ENCODE results near the gene FAM43B.

FAM43B gene

GRCh38 chr1:20555025-20555757 lies 2.8 kb downstream of the FAM43B start:
- H3K18ac ChIP-seq (ENCODE audit: low read length): no peak overlapping the region
- H3K36me3 ChIP-seq (ENCODE audit: control insufficient read depth in 1 of 2, insufficient read depth in 2 of 2, low read length in 2 of 2): no peaks in the 10 kb centered on the region
- no CpG with 5 or more reads among the region's 7 CpGs for WGBS (ENCODE audit: extremely low coverage, insufficient coverage, insufficient read length)
- no peak overlapping the region for H2AK5ac ChIP-seq (ENCODE audit: low read length)
- H2BK5ac ChIP-seq (ENCODE audit: low read depth, low read length, poor library complexity): no peak overlapping the region
- H3K4me3 ChIP-seq (ENCODE audit: low read depth, low read length): no peak overlapping the region
- no peak overlapping the region for H4K12ac ChIP-seq (ENCODE audit: low read depth, low read length)
- no peaks in the 10 kb centered on the region for H3K79me1 ChIP-seq (ENCODE audit: low read length)
- H3K9me3 ChIP-seq (ENCODE audit: insufficient read depth, low read depth, low read length): peaks cover 2% of the 10 kb centered on the region
- peaks cover 51% of the 10 kb centered on the region for H3K27me3 ChIP-seq (ENCODE audit: insufficient read depth, low read length)
- no peak overlapping the region for H2BK120ac ChIP-seq (ENCODE audit: insufficient read depth, low read length, poor library complexity)
- H3K9ac ChIP-seq (ENCODE audit: low read length): no peak overlapping the region
- no peak overlapping the region for H4K91ac ChIP-seq (ENCODE audit: low read depth, low read length)
- H3K27ac ChIP-seq (ENCODE audit: low read depth, low read length): no peak overlapping the region
- no peak for DNase-seq
- no peaks in the 10 kb centered on the region for H3K79me2 ChIP-seq (ENCODE audit: control insufficient read depth, insufficient read depth, low read length, poor library complexity)
- no peak overlapping the region for H3K4me2 ChIP-seq (ENCODE audit: low read length)
- no peak overlapping the region for H3K23ac ChIP-seq (ENCODE audit: low read length)
- H4K8ac ChIP-seq (ENCODE audit: low read depth, low read length): no peak overlapping the region
- no peak overlapping the region for H3K4ac ChIP-seq (ENCODE audit: low read depth, low read length)
- peaks cover 10 to 11% of the 10 kb centered on the region in 2 experiments for H3K4me1 ChIP-seq (ENCODE audit: control insufficient read depth in 1 of 2, insufficient read depth in 2 of 2, low read length in 2 of 2)
- no peak overlapping the region for H2BK12ac ChIP-seq (ENCODE audit: low read length)
- no peak overlapping the region for H2AFZ ChIP-seq (ENCODE audit: insufficient read depth, low read length, poor library complexity)
- no peak overlapping the region for H3K14ac ChIP-seq (ENCODE audit: low read length)

GRCh38 chr1:20555758-20556120 lies 3.4 kb downstream of the FAM43B start:
- H4K8ac ChIP-seq (ENCODE audit: low read depth, low read length): no peak overlapping the region
- no peak overlapping the region for H3K27ac ChIP-seq (ENCODE audit: low read depth, low read length)
- H3K4me1 ChIP-seq (ENCODE audit: control insufficient read depth in 1 of 2, insufficient read depth in 2 of 2, low read length in 2 of 2): peaks cover 10 to 11% of the 10 kb centered on the region in 2 experiments
- no peak overlapping the region for H3K9ac ChIP-seq (ENCODE audit: low read length)
- H3K23ac ChIP-seq (ENCODE audit: low read length): no peak overlapping the region
- no peak overlapping the region for H3K4ac ChIP-seq (ENCODE audit: low read depth, low read length)
- no peak overlapping the region for H2AK5ac ChIP-seq (ENCODE audit: low read length)
- H3K79me2 ChIP-seq (ENCODE audit: control insufficient read depth, insufficient read depth, low read length, poor library complexity): no peaks in the 10 kb centered on the region
- peaks cover 2% of the 10 kb centered on the region for H3K9me3 ChIP-seq (ENCODE audit: insufficient read depth, low read depth, low read length)
- no peak for DNase-seq
- no peak overlapping the region for H3K4me2 ChIP-seq (ENCODE audit: low read length)
- no peaks in the 10 kb centered on the region for H3K36me3 ChIP-seq (ENCODE audit: control insufficient read depth in 1 of 2, insufficient read depth in 2 of 2, low read length in 2 of 2)
- no peak overlapping the region for H2BK12ac ChIP-seq (ENCODE audit: low read length)
- H2BK120ac ChIP-seq (ENCODE audit: insufficient read depth, low read length, poor library complexity): no peak overlapping the region
- no peak overlapping the region for H4K91ac ChIP-seq (ENCODE audit: low read depth, low read length)
- H3K18ac ChIP-seq (ENCODE audit: low read length): no peak overlapping the region
- H2AFZ ChIP-seq (ENCODE audit: insufficient read depth, low read length, poor library complexity): no peak overlapping the region
- H3K14ac ChIP-seq (ENCODE audit: low read length): no peak overlapping the region
- peaks cover 51% of the 10 kb centered on the region for H3K27me3 ChIP-seq (ENCODE audit: insufficient read depth, low read length)
- no peak overlapping the region for H4K12ac ChIP-seq (ENCODE audit: low read depth, low read length)
- no peak overlapping the region for H2BK5ac ChIP-seq (ENCODE audit: low read depth, low read length, poor library complexity)
- no peak overlapping the region for H3K4me3 ChIP-seq (ENCODE audit: low read depth, low read length)
- no peaks in the 10 kb centered on the region for H3K79me1 ChIP-seq (ENCODE audit: low read length)
- WGBS (ENCODE audit: extremely low coverage, insufficient coverage, insufficient read length): no CpG with 5 or more reads among the region's 4 CpGs

- Histone ChIP-seq H3K27ac (ENCODE audit: low read depth, low read length) (no peak overlapping the region), H3K79me2 (ENCODE audit: control insufficient read depth, insufficient read depth, low read length, poor library complexity) (no peaks in the 10 kb centered on the region), H2BK120ac (ENCODE audit: insufficient read depth, low read length, poor library complexity) (no peak overlapping the region), H3K4me1 (ENCODE audit: control insufficient read depth in 1 of 2, insufficient read depth in 2 of 2, low read length in 2 of 2) (peaks cover 4 to 5% of the 10 kb centered on the region in 2 experiments), H3K23ac (ENCODE audit: low read length) (no peak overlapping the region), H3K4ac (ENCODE audit: low read depth, low read length) (no peak overlapping the region), H3K18ac (ENCODE audit: low read length) (no peak overlapping the region), H3K9me3 (ENCODE audit: insufficient read depth, low read depth, low read length) (no peaks in the 10 kb centered on the region), H3K14ac (ENCODE audit: low read length) (no peak overlapping the region), H3K4me2 (ENCODE audit: low read length) (no peak overlapping the region), H4K91ac (ENCODE audit: low read depth, low read length) (no peak overlapping the region), H4K8ac (ENCODE audit: low read depth, low read length) (no peak overlapping the region), H4K12ac (ENCODE audit: low read depth, low read length) (no peak overlapping the region), H2AFZ (ENCODE audit: insufficient read depth, low read length, poor library complexity) (no peak overlapping the region), H2AK5ac (ENCODE audit: low read length) (no peak overlapping the region), H3K27me3 (ENCODE audit: insufficient read depth, low read length) (peaks cover 28% of the 10 kb centered on the region), H3K4me3 (ENCODE audit: low read depth, low read length) (no peak overlapping the region), H2BK5ac (ENCODE audit: low read depth, low read length, poor library complexity) (no peak overlapping the region), H3K36me3 (ENCODE audit: control insufficient read depth in 1 of 2, insufficient read depth in 2 of 2, low read length in 2 of 2) (no peaks in the 10 kb centered on the region), H2BK12ac (ENCODE audit: low read length) (no peak overlapping the region), H3K9ac (ENCODE audit: low read length) (no peak overlapping the region), H3K79me1 (ENCODE audit: low read length) (no peaks in the 10 kb centered on the region)
- no CpG with 5 or more reads among the region's 5 CpGs for WGBS (ENCODE audit: extremely low coverage, insufficient coverage, insufficient read length)
- no peak for DNase-seq
These were observed 5.8 kb downstream of the FAM43B start for GRCh38 chr1:20558191-20558590.

GRCh38 chr1:20560966-20561365 lies 8.6 kb downstream of the FAM43B start:
- Histone ChIP-seq H3K23ac (ENCODE audit: low read length) (no peak overlapping the region), H3K18ac (ENCODE audit: low read length) (no peak overlapping the region)
- no CpG with 5 or more reads among the region's 1 CpG for WGBS (ENCODE audit: extremely low coverage, insufficient coverage, insufficient read length)

More at GRCh38 chr1:20560966-20561365, 8.6 kb downstream of the FAM43B start:
- H3K4me3 ChIP-seq (ENCODE audit: low read depth, low read length): no peak overlapping the region
- no peaks in the 10 kb centered on the region for H3K79me2 ChIP-seq (ENCODE audit: control insufficient read depth, insufficient read depth, low read length, poor library complexity)
- no peak overlapping the region for H2BK120ac ChIP-seq (ENCODE audit: insufficient read depth, low read length, poor library complexity)
- H3K9me3 ChIP-seq (ENCODE audit: insufficient read depth, low read depth, low read length): no peaks in the 10 kb centered on the region
- DNase-seq: no peak
- H3K14ac ChIP-seq (ENCODE audit: low read length): no peak overlapping the region
- H2BK12ac ChIP-seq (ENCODE audit: low read length): no peak overlapping the region
- H3K79me1 ChIP-seq (ENCODE audit: low read length): no peaks in the 10 kb centered on the region
- no peak overlapping the region for H3K4ac ChIP-seq (ENCODE audit: low read depth, low read length)
- no peaks in the 10 kb centered on the region for H3K36me3 ChIP-seq (ENCODE audit: control insufficient read depth in 1 of 2, insufficient read depth in 2 of 2, low read length in 2 of 2)
- no peak overlapping the region for H4K8ac ChIP-seq (ENCODE audit: low read depth, low read length)
- peaks cover under 1% of the 10 kb centered on the region for H3K27me3 ChIP-seq (ENCODE audit: insufficient read depth, low read length)
- no peak overlapping the region for H2BK5ac ChIP-seq (ENCODE audit: low read depth, low read length, poor library complexity)
- H2AK5ac ChIP-seq (ENCODE audit: low read length): no peak overlapping the region
- H4K12ac ChIP-seq (ENCODE audit: low read depth, low read length): no peak overlapping the region
- H4K91ac ChIP-seq (ENCODE audit: low read depth, low read length): no peak overlapping the region
- no peak overlapping the region for H2AFZ ChIP-seq (ENCODE audit: insufficient read depth, low read length, poor library complexity)
- no peak overlapping the region for H3K4me2 ChIP-seq (ENCODE audit: low read length)
- H3K4me1 ChIP-seq (ENCODE audit: control insufficient read depth in 1 of 2, insufficient read depth in 2 of 2, low read length in 2 of 2): no peaks in the 10 kb centered on the region
- H3K9ac ChIP-seq (ENCODE audit: low read length): no peak overlapping the region
- no peak overlapping the region for H3K27ac ChIP-seq (ENCODE audit: low read depth, low read length)

Data from trophoblast cell (in vitro differentiated cells and primary cell).